CD14-positive monocyte (primary cell): Measurements from ENCODE around the gene ADAMTS7. TPM values are rescaled to one million over a fixed set of nuclear protein-coding genes. Genes with fewer than 3 reads are reported as not detected.
"Not testable (repeated sequence)": the region's sequence is repeated elsewhere in the genome, so short reads cannot be mapped to it uniquely, and the experiment has no call there.

ENCODE experiments used
- DNase-seq, 3 donors: peaks; one replicate each; pipeline ENCODE4 v3.0.0-alpha.2; 2011 to 2022
- H2AFZ ChIP-seq: 2 replicates; pipeline ENCODE4 v1.6.0; 2012; ENCODE audit warnings: mild to moderate bottlenecking, low read depth, low read length, inconsistent platforms; ENCODE audit not compliant: insufficient read depth, poor library complexity, severe bottlenecking
- H3K27ac ChIP-seq, 2 donors: 1 replicate in 1 of 2; 2 replicates in 1 of 2; pipeline ENCODE4 v1.5.1; 2012 to 2013; ENCODE audit warnings: low read length in 2 of 2, control low read depth in 1 of 2, inconsistent platforms in 1 of 2, low read depth in 1 of 2, mild to moderate bottlenecking in 1 of 2
- H3K27me3 ChIP-seq, 2 donors: one replicate each; pipeline versions ENCODE4 v1.6.0 to v1.6.1; 2011 to 2013; ENCODE audit warnings: low read length in 2 of 2; ENCODE audit not compliant: control insufficient read depth in 2 of 2, insufficient read depth in 2 of 2
- H3K36me3 ChIP-seq, 2 donors: replicated peaks in 1 of 2; 1 replicate in 1 of 2; 2 replicates in 1 of 2; pipeline versions ENCODE4 v1.5.1 to v1.6.1; 2012 to 2013; ENCODE audit warnings: low read length in 2 of 2, control low read depth in 1 of 2, inconsistent platforms in 1 of 2, mild to moderate bottlenecking in 1 of 2; ENCODE audit not compliant: insufficient read depth in 2 of 2, control insufficient read depth in 1 of 2
- H3K4me1 ChIP-seq, 2 donors: 1 replicate in 1 of 2; 2 replicates in 1 of 2; pipeline versions ENCODE4 v1.5.1 to v1.6.1; 2012 to 2013; ENCODE audit warnings: low read length in 2 of 2, control low read depth in 1 of 2, inconsistent platforms in 1 of 2, mild to moderate bottlenecking in 1 of 2, moderate library complexity in 1 of 2; ENCODE audit not compliant: insufficient read depth in 2 of 2, control insufficient read depth in 1 of 2
- H3K4me2 ChIP-seq: replicated peaks from 2 replicates; pipeline ENCODE3; 2012; ENCODE audit warnings: low read length, moderate library complexity, mild to moderate bottlenecking; ENCODE audit not compliant: poor library complexity, severe bottlenecking; ENCODE audit errors: extremely low read depth
- H3K4me3 ChIP-seq, 3 experiments: fragments of 200-600 bp in 1 of 3; sonication (generic) in 1 of 3; replicated peaks in 1 of 3; 1 replicate in 2 of 3; 2 replicates in 1 of 3; pipeline ENCODE4 v1.5.1; 2011 to 2013; ENCODE audit warnings: low read length in 3 of 3, mild to moderate bottlenecking in 3 of 3, control low read depth in 2 of 3, low read depth in 2 of 3, inconsistent platforms in 1 of 3, moderate library complexity in 1 of 3
- H3K79me2 ChIP-seq: 2 replicates; pipeline ENCODE4 v1.6.0; 2012; ENCODE audit warnings: mild to moderate bottlenecking, control low read depth, inconsistent platforms, low read length, moderate library complexity; ENCODE audit not compliant: insufficient read depth
- H3K9ac ChIP-seq: 2 replicates; pipeline ENCODE4 v1.6.0; 2017; ENCODE audit warnings: low read length, mild to moderate bottlenecking; ENCODE audit not compliant: insufficient read depth, poor library complexity, severe bottlenecking
- H3K9me3 ChIP-seq, 2 donors: replicated peaks in 1 of 2; 1 replicate in 1 of 2; 2 replicates in 1 of 2; pipeline versions ENCODE4 v1.5.1 to v1.6.1; 2012 to 2013; ENCODE audit warnings: low read length in 2 of 2, control low read depth in 1 of 2; ENCODE audit not compliant: control insufficient read depth in 1 of 2, insufficient read depth in 1 of 2
- H4K20me1 ChIP-seq: 2 replicates; pipeline ENCODE4 v1.6.0; 2012; ENCODE audit warnings: mild to moderate bottlenecking, low read length, control low read depth, moderate library complexity; ENCODE audit not compliant: insufficient read depth
- H3K27ac Mint-ChIP-seq, 7 donors: one replicate each; pipeline ENCODE4 v1.8.0; 2020; ENCODE audit warnings: mild to moderate bottlenecking in 7 of 7, mixed read lengths in 7 of 7, moderate library complexity in 6 of 7, inconsistent platforms in 2 of 7
- H3K27me3 Mint-ChIP-seq, 3 donors: one replicate each; pipeline ENCODE4 v1.8.0; 2021 to 2022; ENCODE audit warnings: low read depth in 3 of 3, mild to moderate bottlenecking in 3 of 3, mixed read lengths in 3 of 3, moderate library complexity in 3 of 3, inconsistent platforms in 1 of 3
- H3K36me3 Mint-ChIP-seq, 2 donors: one replicate each; pipeline ENCODE4 v1.8.0; 2020; ENCODE audit warnings: mixed read lengths in 2 of 2, inconsistent platforms in 1 of 2, mild to moderate bottlenecking in 1 of 2
- H3K4me1 Mint-ChIP-seq: one replicate; pipeline ENCODE4 v1.8.0; 2020; ENCODE audit warnings: mild to moderate bottlenecking, mixed read lengths
- H3K4me3 Mint-ChIP-seq, 2 donors: one replicate each; pipeline ENCODE4 v1.8.0; 2020; ENCODE audit warnings: mild to moderate bottlenecking in 2 of 2, mixed read lengths in 2 of 2, moderate library complexity in 1 of 2
- H3K9me3 Mint-ChIP-seq, 7 donors: one replicate each; pipeline ENCODE4 v1.8.0; 2020 to 2022; ENCODE audit warnings: mixed read lengths in 7 of 7, mild to moderate bottlenecking in 6 of 7, moderate library complexity in 6 of 7, inconsistent platforms in 2 of 7
- CTCF ChIP-seq: fragments of 200-600 bp; IDR thresholded peaks from one replicate; pipeline ENCODE4 v1.8.0; 2022; ENCODE audit warnings: antibody characterized with exemption, mild to moderate bottlenecking
- WGBS: methylation state at CpG from one replicate; pipeline ENCODE4 v1.1.5; 2013; ENCODE audit warnings: missing lambda C conversion rate; ENCODE audit not compliant: insufficient coverage; 5-methylcytosine and 5-hydroxymethylcytosine counted together
- intact Hi-C, 2 donors: fragments of 100-400 bp; cut with micrococcal nuclease; formaldehyde crosslinking; loops; one replicate each; pipeline versions ENCODE4 v1.15.0 to v1.15.1; 2023
- polyA plus RNA-seq, 3 donors: library from polyadenylated mRNA; depleted of rRNA in 1 of 3; unstranded in 2 of 3; stranded (reverse) in 1 of 3; fragments of 300-500 nt in 2 of 3; fragments of >200 nt in 1 of 3; fragmentation: Illumina TruSeq in 2 of 3; gene quantifications; 1 replicate in 2 of 3; 2 replicates in 1 of 3; pipeline ENCODE4 v1.2.3, GENCODE V29; 2012 to 2021

The ADAMTS7 gene
- polyA plus RNA-seq, 3 donors = not detected

DNA sequence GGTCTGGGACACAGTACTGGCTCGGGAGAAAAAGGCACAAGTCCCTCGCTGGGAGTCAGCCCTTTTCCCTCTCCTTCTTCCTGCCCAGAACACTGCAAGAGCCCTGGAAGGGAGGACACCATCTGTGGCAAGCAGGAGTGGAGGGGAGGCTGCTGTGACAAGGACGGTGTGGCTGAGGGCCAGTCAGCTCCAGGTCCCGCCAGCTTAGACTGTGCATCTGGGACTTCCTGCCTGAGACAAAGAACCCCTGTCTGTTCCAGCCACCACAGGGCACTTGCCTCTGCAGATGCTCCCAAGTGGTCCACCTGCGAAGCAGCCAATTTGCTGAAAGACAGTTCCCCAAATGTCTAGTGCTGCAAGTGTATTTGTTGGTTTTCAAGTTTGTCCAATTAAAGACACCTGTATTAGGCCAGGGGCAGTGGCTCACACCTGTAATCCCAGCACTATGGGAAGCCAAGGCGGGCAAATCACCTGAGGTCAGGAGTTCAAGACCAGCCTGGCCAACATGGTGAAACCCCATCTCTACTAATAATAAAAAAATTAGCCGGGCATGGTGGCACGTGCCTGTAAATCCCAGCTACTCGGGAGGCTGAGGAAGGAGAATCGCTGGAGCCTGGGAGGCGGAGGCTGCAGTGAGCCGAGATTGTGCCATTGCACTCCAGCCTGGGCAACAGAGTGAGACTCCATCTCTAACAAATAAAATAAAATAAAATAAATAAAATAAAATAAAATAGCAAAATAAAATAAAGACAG is 41.6 kb downstream of the ADAMTS7 start:
- H3K27me3 ChIP-seq, H3K4me1 ChIP-seq, H3K9ac ChIP-seq, H3K36me3 Mint-ChIP-seq, H3K9me3 Mint-ChIP-seq, H3K36me3 ChIP-seq, DNase-seq, H3K4me3 ChIP-seq, H4K20me1 ChIP-seq, H3K4me1 Mint-ChIP-seq, H3K79me2 ChIP-seq, H3K9me3 ChIP-seq, H3K27ac Mint-ChIP-seq, H3K27me3 Mint-ChIP-seq, H2AFZ ChIP-seq, H3K4me3 Mint-ChIP-seq, H3K27ac ChIP-seq, H3K4me2 ChIP-seq: not testable (repeated sequence)
- intact Hi-C loops = loop anchor here in 1 of 2 donors (10.0 kb wide), 1 partner anchor 795 kb away; no protein-coding TSS in a partner anchor
- WGBS = 83% methylated on average over 4 of the region's 12 CpGs

GRCh38 chr15:78768531-78769408 is 42.5 kb downstream of the ADAMTS7 start:
- H3K27ac Mint-ChIP-seq = no peak overlapping the region
- Histone ChIP-seq H3K27ac (no peak overlapping the region), H3K79me2 (no peaks in the 10 kb centered on the region), H3K4me3 (no peak overlapping the region), H3K27me3 (no peaks in the 10 kb centered on the region), H3K9me3 (no peaks in the 10 kb centered on the region), H3K4me1 (no peaks in the 10 kb centered on the region), H3K9ac (no peak overlapping the region), H2AFZ (no peak overlapping the region), H3K4me2 (no peak overlapping the region), H3K36me3 (no peaks in the 10 kb centered on the region), H4K20me1 (no peaks in the 10 kb centered on the region)
- no peaks in the 10 kb centered on the region for H3K4me1 Mint-ChIP-seq
- WGBS = 98% methylated on average over 11 of the region's 18 CpGs
- DNase-seq = no peak
- H3K36me3 Mint-ChIP-seq = no peaks in the 10 kb centered on the region
- peaks cover 0 to 5% (median 2%) of the 10 kb centered on the region in 3 donors for H3K27me3 Mint-ChIP-seq
- H3K4me3 Mint-ChIP-seq = no peak overlapping the region
- H3K9me3 Mint-ChIP-seq = no peaks in the 10 kb centered on the region
- intact Hi-C loops = no loop called here
- TF ChIP-seq CTCF = no peak
